22Rv1 (cell line): ENCODE data around the gene NUDT4B.
"Not testable (repeated sequence)": the region's sequence is repeated elsewhere in the genome, so short reads cannot be mapped to it uniquely, and the experiment has no call there.

Experiments
- CTCF ChIP-seq: fragments of 450-650 bp; IDR thresholded peaks from 2 replicates; pipeline ENCODE4 v1.5.1; 2017; ENCODE audit warnings: mild to moderate bottlenecking
- ZFX ChIP-seq: fragments of 450-650 bp; IDR thresholded peaks from 2 replicates; pipeline ENCODE4 v1.6.1; 2017; ENCODE audit warnings: antibody characterized with exemption, borderline replicate concordance

- not testable (repeated sequence) for TF ChIP-seq CTCF, ZFX
These were observed 20.7 kb upstream of the NUDT4B start for GRCh38 chr1:148727862-148728261.
